ENCODE measurements around the gene AGPAT4. TPM values are rescaled to one million over a fixed set of nuclear protein-coding genes. Genes with fewer than 3 reads are reported as not detected.

AGPAT4 gene
- polyA plus RNA-seq, 1 of the 3 experiments (the other 2 are of a cell fraction) = 3.9 TPM

- no peak overlapping the region for H3K4me2 ChIP-seq
- H3K9me3 ChIP-seq = peaks cover 18% of the 10 kb centered on the region
- no peak overlapping the region for H2AFZ ChIP-seq (ENCODE audit: low read depth)
- ChIA-PET CTCF (interaction anchor here (0.6 kb wide), 1 partner anchor 181 kb away, joined by 3 read pairs; no protein-coding TSS in a partner anchor), POLR2A (no interaction called here)
- H3K4me1 ChIP-seq (ENCODE audit: control insufficient read depth in 1 of 2, insufficient read depth in 2 of 2, low read depth in 1 of 2, low read length in 1 of 2) = no peaks in the 10 kb centered on the region
- DNase-seq = no peak
- no peak overlapping the region; a peak in 1 of 4 replicates for H3K4me3 ChIP-seq (ENCODE audit: low read depth in 2 of 2, low read length in 1 of 2)
- H3F3A ChIP-seq (replicated peaks; ENCODE audit: insufficient read depth) = peaks cover 8% of the 10 kb centered on the region
- no peaks in the 10 kb centered on the region for H3K79me2 ChIP-seq (ENCODE audit: insufficient read depth)
- WGBS (ENCODE audit: low lambda C conversion rate) = 77% methylated on average over 1 of the region's 1 CpG
- no peaks in the 10 kb centered on the region for H3K27me3 ChIP-seq (ENCODE audit: insufficient read depth)
- H3K9me2 ChIP-seq = no peaks in the 10 kb centered on the region
- no peak for TF ChIP-seq YY1 (IDR thresholded peaks at IDR 0.05; ENCODE audit: low read depth)
- TF ChIP-seq NRF1 (IDR thresholded peaks at IDR 0.05; ENCODE audit: low read depth, low read length) = no peak
- H3K9ac ChIP-seq = no peak overlapping the region
- no peak overlapping the region for H3K27ac ChIP-seq (ENCODE audit: low read depth in 2 of 2, low read length in 1 of 2)
- peaks cover 0 to 8% of the 10 kb centered on the region in 2 experiments for H3K36me3 ChIP-seq (replicated peaks in 1 of 2; ENCODE audit: control insufficient read depth in 1 of 2, insufficient read depth in 2 of 2, low read length in 1 of 2)
- no peaks in the 10 kb centered on the region for H4K20me1 ChIP-seq (ENCODE audit: insufficient read depth)
These were observed 61.0 kb downstream of the AGPAT4 start for GRCh38 chr6:161212902-161213301.

DNA sequence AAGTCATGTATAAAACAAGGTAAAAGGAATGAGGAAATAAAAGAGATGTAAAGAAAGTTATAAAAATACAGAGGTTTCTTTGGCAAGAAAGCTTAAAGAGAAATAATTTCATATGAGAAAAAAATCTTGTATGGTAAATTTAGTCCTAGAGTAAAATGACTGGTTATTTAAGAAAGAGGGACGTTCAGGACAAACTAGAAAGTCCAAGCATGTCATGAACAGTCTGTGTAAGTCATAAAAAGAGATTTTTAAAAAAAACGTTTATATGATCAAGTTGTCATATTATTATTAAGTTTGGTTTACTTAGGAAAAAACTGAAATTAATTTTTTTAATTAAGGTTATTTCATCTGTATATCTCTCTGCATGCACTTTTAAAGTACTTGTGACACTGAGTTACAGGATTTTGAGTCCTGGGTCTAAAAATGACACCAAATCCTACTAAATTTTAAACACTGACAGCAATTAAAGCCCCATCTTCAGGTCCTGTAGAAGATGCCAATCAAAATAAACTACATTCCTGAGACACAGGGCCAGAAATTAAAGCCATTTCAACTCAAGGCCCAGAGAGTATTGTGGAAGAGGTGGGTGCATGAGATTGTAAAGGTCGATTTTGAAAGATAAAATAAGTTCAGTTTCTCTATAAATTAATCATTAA is 62.4 kb downstream of the AGPAT4 start:
- Histone ChIP-seq H3K9me3 (peaks cover 18% of the 10 kb centered on the region), H3K9me2 (no peaks in the 10 kb centered on the region), H3K79me2 (ENCODE audit: insufficient read depth) (no peaks in the 10 kb centered on the region), H3K36me3 (replicated peaks in 1 of 2; ENCODE audit: control insufficient read depth in 1 of 2, insufficient read depth in 2 of 2, low read length in 1 of 2) (peaks cover 0 to 8% of the 10 kb centered on the region in 2 experiments), H3F3A (replicated peaks; ENCODE audit: insufficient read depth) (peaks cover 8% of the 10 kb centered on the region), H2AFZ (ENCODE audit: low read depth) (no peak overlapping the region), H3K4me3 (ENCODE audit: low read depth in 2 of 2, low read length in 1 of 2) (no peak overlapping the region), H3K27me3 (ENCODE audit: insufficient read depth) (no peaks in the 10 kb centered on the region), H3K4me1 (ENCODE audit: control insufficient read depth in 1 of 2, insufficient read depth in 2 of 2, low read depth in 1 of 2, low read length in 1 of 2) (no peaks in the 10 kb centered on the region), H3K4me2 (no peak overlapping the region), H3K9ac (no peak overlapping the region), H4K20me1 (ENCODE audit: insufficient read depth) (no peaks in the 10 kb centered on the region), H3K27ac (ENCODE audit: low read depth in 2 of 2, low read length in 1 of 2) (no peak overlapping the region)
- no peak for DNase-seq
- TF ChIP-seq ZBTB33 (IDR thresholded peaks at IDR 0.05; ENCODE audit: borderline replicate concordance, low read depth) = no peak
- TF ChIP-seq YY1 (IDR thresholded peaks at IDR 0.05; ENCODE audit: low read depth) = no peak
- no peak for TF ChIP-seq TCF12 (IDR thresholded peaks at IDR 0.05)
- TF ChIP-seq CTCF (IDR thresholded peaks at IDR 0.05) = no peak
- TF ChIP-seq NFIC (IDR thresholded peaks at IDR 0.05; ENCODE audit: borderline replicate concordance) = no peak
- no peak for TF ChIP-seq ELF1 (IDR thresholded peaks at IDR 0.05)
- 60% methylated on average over 3 of the region's 3 CpGs for WGBS (ENCODE audit: low lambda C conversion rate)
- ChIA-PET POLR2A (no interaction called here), CTCF (no interaction called here)

DNA sequence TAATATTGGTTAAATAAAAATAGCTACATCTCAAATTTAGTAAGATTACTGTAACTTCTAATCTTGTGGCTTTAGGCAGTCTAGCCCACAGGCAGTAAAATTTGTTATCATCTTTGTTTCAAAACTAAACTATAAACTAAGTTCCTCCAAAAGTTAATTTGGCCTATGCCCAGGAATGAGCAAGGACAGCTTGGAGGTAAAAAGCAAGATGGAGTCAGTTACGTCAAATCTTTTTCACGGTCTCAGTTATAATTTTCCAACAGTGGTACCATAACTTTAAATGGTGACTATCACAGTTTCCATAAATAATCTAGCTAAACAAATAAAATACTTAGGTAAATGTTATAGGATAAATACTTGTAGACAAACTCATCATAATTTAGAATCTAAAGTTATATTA is 63.0 kb downstream of the AGPAT4 start:
- H4K20me1 ChIP-seq (ENCODE audit: insufficient read depth) = no peaks in the 10 kb centered on the region
- no peak overlapping the region for H3K27ac ChIP-seq (ENCODE audit: low read depth in 2 of 2, low read length in 1 of 2)
- H3K36me3 ChIP-seq (replicated peaks in 1 of 2; ENCODE audit: control insufficient read depth in 1 of 2, insufficient read depth in 2 of 2, low read length in 1 of 2) = peaks cover 0 to 6% of the 10 kb centered on the region in 2 experiments
- no peak overlapping the region for H3K4me3 ChIP-seq (ENCODE audit: low read depth in 2 of 2, low read length in 1 of 2)
- no peak overlapping the region for H3K4me2 ChIP-seq
- no peak overlapping the region for H3K9ac ChIP-seq
- peaks cover 8% of the 10 kb centered on the region for H3F3A ChIP-seq (replicated peaks; ENCODE audit: insufficient read depth)
- H3K79me2 ChIP-seq (ENCODE audit: insufficient read depth) = no peaks in the 10 kb centered on the region
- no peak overlapping the region for H2AFZ ChIP-seq (ENCODE audit: low read depth)
- no peaks in the 10 kb centered on the region for H3K9me2 ChIP-seq
- CTCF ChIA-PET = interaction anchor here (1.2 kb wide), 1 partner anchor 10 kb away, joined by 3 read pairs; no protein-coding TSS in a partner anchor
- POLR2A ChIA-PET = no interaction called here
- WGBS (ENCODE audit: low lambda C conversion rate) = 97% methylated on average over 2 of the region's 2 CpGs
- no peak for DNase-seq
- no peaks in the 10 kb centered on the region for H3K27me3 ChIP-seq (ENCODE audit: insufficient read depth)
- TF ChIP-seq TCF12 (IDR thresholded peaks at IDR 0.05) (no peak), PBX3 (IDR thresholded peaks at IDR 0.05) (no peak), FOXJ3 (CRISPR knock-in tag; IDR thresholded peaks at IDR 0.05) (no peak), TAF1 (IDR thresholded peaks at IDR 0.05; ENCODE audit: borderline replicate concordance, low read depth, low read length) (no peak), MEF2A (IDR thresholded peaks at IDR 0.05; ENCODE audit: borderline replicate concordance, low read depth) (no peak), ZBTB33 (IDR thresholded peaks at IDR 0.05; ENCODE audit: borderline replicate concordance, low read depth) (no peak)
- TF ChIP-seq, protein P1, sequence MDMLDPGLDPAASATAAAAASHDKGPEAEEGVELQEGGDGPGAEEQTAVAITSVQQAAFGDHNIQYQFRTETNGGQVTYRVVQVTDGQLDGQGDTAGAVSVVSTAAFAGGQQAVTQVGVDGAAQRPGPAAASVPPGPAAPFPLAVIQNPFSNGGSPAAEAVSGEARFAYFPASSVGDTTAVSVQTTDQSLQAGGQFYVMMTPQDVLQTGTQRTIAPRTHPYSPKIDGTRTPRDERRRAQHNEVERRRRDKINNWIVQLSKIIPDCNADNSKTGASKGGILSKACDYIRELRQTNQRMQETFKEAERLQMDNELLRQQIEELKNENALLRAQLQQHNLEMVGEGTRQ (IDR thresholded peaks at IDR 0.05; ENCODE audit: borderline replicate concordance, low read depth, low read length) = no peak
- H3K9me3 ChIP-seq = peaks cover 18% of the 10 kb centered on the region
- no peaks in the 10 kb centered on the region; a peak in 1 of 4 replicates for H3K4me1 ChIP-seq (ENCODE audit: control insufficient read depth in 1 of 2, insufficient read depth in 2 of 2, low read depth in 1 of 2, low read length in 1 of 2)
